ENCODE data around the gene ABI3. TPM values are rescaled to one million over a fixed set of nuclear protein-coding genes. Genes with fewer than 3 reads are reported as not detected.
"Not testable (repeated sequence)": the region's sequence is repeated elsewhere in the genome, so short reads cannot be mapped to it uniquely, and the experiment has no call there.

ABI3 gene
- total RNA-seq, result 1 to 10 TPM; 2.5 to 3.3 TPM

- Histone ChIP-seq H3K4me1 (no peaks in the 10 kb centered on the region), H3K27me3 (no peaks in the 10 kb centered on the region), H3K9ac (ENCODE audit: low read depth in 2 of 2, low read length in 2 of 2) (peak within 1 kb of the TSS; percentile 60 to 61), H3K9me3 (no peaks in the 10 kb centered on the region), H3K27ac (peak within 1 kb of the TSS; percentile 60), H3K36me3 (no peaks in the 10 kb centered on the region), H3K4me3 (peak within 1 kb of the TSS; percentile 42)
- TF ChIP-seq CTCF (IDR thresholded peaks at IDR 0.05), result no peak
- intact Hi-C loops (cut with DNase I), result no loop called here
- DNase-seq, result peak; percentile 55
Measured at GRCh38 chr17:49210158-49211029, at the start of gene ABI3, which contains the start of gene GNGT2. ABI3 (plus strand) TSS chr17:49210707; CDS start chr17:49210725, 18 bp downstream. GNGT2 (minus strand) TSS chr17:49210574; CDS start chr17:49207422, 3,152 bp downstream.

GRCh38 chr17:49162866-49163265 is 47.6 kb upstream of the ABI3 start:
- Histone ChIP-seq H3K9me3 (no peaks in the 10 kb centered on the region), H3K27me3 (no peaks in the 10 kb centered on the region), H3K36me3 (no peaks in the 10 kb centered on the region), H3K4me3 (no peak overlapping the region), H3K27ac (no peak overlapping the region), H3K9ac (ENCODE audit: low read depth in 2 of 2, low read length in 2 of 2) (no peak overlapping the region), H3K4me1 (no peaks in the 10 kb centered on the region)
- intact Hi-C loops (cut with DNase I), result no loop called here
- DNase-seq, result no peak
- TF ChIP-seq CTCF (IDR thresholded peaks at IDR 0.05), result no peak

- Histone ChIP-seq H3K9ac (ENCODE audit: low read depth in 2 of 2, low read length in 2 of 2) (no peak overlapping the region), H3K4me1 (no peaks in the 10 kb centered on the region), H3K4me3 (no peak overlapping the region), H3K9me3 (no peaks in the 10 kb centered on the region), H3K27me3 (no peaks in the 10 kb centered on the region), H3K27ac (no peak overlapping the region), H3K36me3 (no peaks in the 10 kb centered on the region)
- no peak for DNase-seq
- no peak for TF ChIP-seq CTCF (IDR thresholded peaks at IDR 0.05)
- intact Hi-C loops (cut with DNase I), result no loop called here
Measured at GRCh38 chr17:49165143-49165542, 45.4 kb upstream of the ABI3 start.

GRCh38 chr17:49168706-49169105 is 41.8 kb upstream of the ABI3 start:
- Histone ChIP-seq H3K27me3 (no peaks in the 10 kb centered on the region), H3K9me3 (no peaks in the 10 kb centered on the region), H3K9ac (ENCODE audit: low read depth in 2 of 2, low read length in 2 of 2) (no peak overlapping the region), H3K36me3 (no peaks in the 10 kb centered on the region), H3K4me3 (no peak overlapping the region), H3K4me1 (no peaks in the 10 kb centered on the region), H3K27ac (no peak overlapping the region)
- TF ChIP-seq CTCF (IDR thresholded peaks at IDR 0.05), result no peak
- no peak for DNase-seq
- intact Hi-C loops (cut with DNase I), result no loop called here

GRCh38 chr17:49170216-49170615 is 40.3 kb upstream of the ABI3 start:
- no peak overlapping the region for H3K27ac ChIP-seq
- H3K4me3 ChIP-seq, result no peak overlapping the region
- intact Hi-C loops (cut with DNase I), result no loop called here
- H3K4me1 ChIP-seq, result no peaks in the 10 kb centered on the region
- TF ChIP-seq CTCF (IDR thresholded peaks at IDR 0.05), result no peak
- no peaks in the 10 kb centered on the region for H3K36me3 ChIP-seq
- H3K9me3 ChIP-seq, result no peaks in the 10 kb centered on the region
- H3K9ac ChIP-seq (ENCODE audit: low read depth in 2 of 2, low read length in 2 of 2), result no peak overlapping the region
- H3K27me3 ChIP-seq, result no peaks in the 10 kb centered on the region
- no peak for DNase-seq

GRCh38 chr17:49170711-49171110 is 39.8 kb upstream of the ABI3 start:
- H3K4me3 ChIP-seq; H3K9ac ChIP-seq (ENCODE audit: low read depth in 2 of 2, low read length in 2 of 2); intact Hi-C loops (cut with DNase I); H3K36me3 ChIP-seq; H3K4me1 ChIP-seq; H3K27ac ChIP-seq; H3K27me3 ChIP-seq; DNase-seq; H3K9me3 ChIP-seq: not testable (repeated sequence)

- H3K27me3 ChIP-seq; H3K27ac ChIP-seq; H3K9me3 ChIP-seq; intact Hi-C loops (cut with DNase I); H3K4me3 ChIP-seq; H3K36me3 ChIP-seq; H3K9ac ChIP-seq (ENCODE audit: low read depth in 2 of 2, low read length in 2 of 2); H3K4me1 ChIP-seq; DNase-seq: not testable (repeated sequence)
Measured at GRCh38 chr17:49175978-49176377, 34.5 kb upstream of the ABI3 start.
